ENCODE results near the gene GTF2F2. TPM values are rescaled to one million over a fixed set of nuclear protein-coding genes. Genes with fewer than 3 reads are reported as not detected.

Gene GTF2F2
- polyA plus RNA-seq, 1 donor = 19.3 TPM

GRCh38 chr13:45215392-45216077, 95.2 kb downstream of the GTF2F2 start:
- Histone ChIP-seq H3K9me3 (ENCODE audit: control insufficient read depth, low read depth, low read length) (no peaks in the 10 kb centered on the region), H3K36me3 (ENCODE audit: control insufficient read depth, insufficient read depth, low read length) (no peaks in the 10 kb centered on the region), H3K4me1 (ENCODE audit: control insufficient read depth, insufficient read depth, low read length) (no peaks in the 10 kb centered on the region), H3K27me3 (ENCODE audit: control insufficient read depth, insufficient read depth, low read length) (no peaks in the 10 kb centered on the region), H3K27ac (ENCODE audit: low read length) (no peak overlapping the region), H3K4me3 (ENCODE audit: low read length) (no peak overlapping the region)
- DNase-seq = no peak
- WGBS (ENCODE audit: insufficient coverage, low lambda C conversion rate) = no CpG with 5 or more reads among the region's 9 CpGs

GRCh38 chr13:45216193-45216592, 95.9 kb downstream of the GTF2F2 start:
- no peaks in the 10 kb centered on the region for H3K4me1 ChIP-seq (ENCODE audit: control insufficient read depth, insufficient read depth, low read length)
- no peaks in the 10 kb centered on the region for H3K36me3 ChIP-seq (ENCODE audit: control insufficient read depth, insufficient read depth, low read length)
- no peak for DNase-seq
- no peaks in the 10 kb centered on the region for H3K27me3 ChIP-seq (ENCODE audit: control insufficient read depth, insufficient read depth, low read length)
- no peak overlapping the region for H3K27ac ChIP-seq (ENCODE audit: low read length)
- 89% methylated on average over 2 of the region's 4 CpGs for WGBS (ENCODE audit: insufficient coverage, low lambda C conversion rate)
- no peak overlapping the region for H3K4me3 ChIP-seq (ENCODE audit: low read length)
- no peaks in the 10 kb centered on the region for H3K9me3 ChIP-seq (ENCODE audit: control insufficient read depth, low read depth, low read length)

- H3K27ac ChIP-seq (ENCODE audit: low read length) = peak overlapping the region; percentile 62
- no peaks in the 10 kb centered on the region for H3K9me3 ChIP-seq (ENCODE audit: control insufficient read depth, low read depth, low read length)
- H3K4me3 ChIP-seq (ENCODE audit: low read length) = no peak overlapping the region
- no peaks in the 10 kb centered on the region for H3K36me3 ChIP-seq (ENCODE audit: control insufficient read depth, insufficient read depth, low read length)
- no peaks in the 10 kb centered on the region for H3K4me1 ChIP-seq (ENCODE audit: control insufficient read depth, insufficient read depth, low read length)
- H3K27me3 ChIP-seq (ENCODE audit: control insufficient read depth, insufficient read depth, low read length) = no peaks in the 10 kb centered on the region
- 100% methylated on average over 1 of the region's 1 CpG for WGBS (ENCODE audit: insufficient coverage, low lambda C conversion rate)
- DNase-seq = no peak
Observed at GRCh38 chr13:45218689-45219088, 98.4 kb downstream of the GTF2F2 start.

GRCh38 chr13:45219123-45219891, 99.0 kb downstream of the GTF2F2 start:
- no peaks in the 10 kb centered on the region for H3K36me3 ChIP-seq (ENCODE audit: control insufficient read depth, insufficient read depth, low read length)
- peak; percentile 55 to 82 for DNase-seq

GRCh38 chr13:45219938-45220375, 99.6 kb downstream of the GTF2F2 start:
- Histone ChIP-seq H3K36me3 (ENCODE audit: control insufficient read depth, insufficient read depth, low read length) (no peaks in the 10 kb centered on the region), H3K9me3 (ENCODE audit: control insufficient read depth, low read depth, low read length) (no peaks in the 10 kb centered on the region), H3K27me3 (ENCODE audit: control insufficient read depth, insufficient read depth, low read length) (no peaks in the 10 kb centered on the region), H3K27ac (ENCODE audit: low read length) (no peak overlapping the region), H3K4me3 (ENCODE audit: low read length) (no peak overlapping the region), H3K4me1 (ENCODE audit: control insufficient read depth, insufficient read depth, low read length) (no peaks in the 10 kb centered on the region)
- WGBS (ENCODE audit: insufficient coverage, low lambda C conversion rate) = no CpG with 5 or more reads among the region's 4 CpGs
- no peak for DNase-seq

More at GRCh38 chr13:45219123-45219891, 99.0 kb downstream of the GTF2F2 start:
- peak overlapping the region; percentile 62 for H3K27ac ChIP-seq (ENCODE audit: low read length)
- no peaks in the 10 kb centered on the region for H3K9me3 ChIP-seq (ENCODE audit: control insufficient read depth, low read depth, low read length)
- WGBS (ENCODE audit: insufficient coverage, low lambda C conversion rate) = 90% methylated on average over 2 of the region's 5 CpGs
- no peaks in the 10 kb centered on the region for H3K4me1 ChIP-seq (ENCODE audit: control insufficient read depth, insufficient read depth, low read length)
- H3K27me3 ChIP-seq (ENCODE audit: control insufficient read depth, insufficient read depth, low read length) = no peaks in the 10 kb centered on the region
- H3K4me3 ChIP-seq (ENCODE audit: low read length) = no peak overlapping the region

- no peaks in the 10 kb centered on the region for H3K4me1 ChIP-seq (ENCODE audit: control insufficient read depth, insufficient read depth, low read length)
- no peaks in the 10 kb centered on the region for H3K9me3 ChIP-seq (ENCODE audit: control insufficient read depth, low read depth, low read length)
- WGBS (ENCODE audit: insufficient coverage, low lambda C conversion rate) = no CpG with 5 or more reads among the region's 4 CpGs
- no peaks in the 10 kb centered on the region for H3K36me3 ChIP-seq (ENCODE audit: control insufficient read depth, insufficient read depth, low read length)
- DNase-seq = no peak
- H3K27ac ChIP-seq (ENCODE audit: low read length) = no peak overlapping the region
- H3K27me3 ChIP-seq (ENCODE audit: control insufficient read depth, insufficient read depth, low read length) = no peaks in the 10 kb centered on the region
- H3K4me3 ChIP-seq (ENCODE audit: low read length) = no peak overlapping the region
Observed at GRCh38 chr13:45220403-45220802, 100.1 kb downstream of the GTF2F2 start.

- no peak for DNase-seq
- H3K27me3 ChIP-seq (ENCODE audit: control insufficient read depth, insufficient read depth, low read length) = no peaks in the 10 kb centered on the region
- no peaks in the 10 kb centered on the region for H3K36me3 ChIP-seq (ENCODE audit: control insufficient read depth, insufficient read depth, low read length)
- H3K9me3 ChIP-seq (ENCODE audit: control insufficient read depth, low read depth, low read length) = no peaks in the 10 kb centered on the region
- H3K4me1 ChIP-seq (ENCODE audit: control insufficient read depth, insufficient read depth, low read length) = no peaks in the 10 kb centered on the region
- H3K4me3 ChIP-seq (ENCODE audit: low read length) = no peak overlapping the region
- no CpG with 5 or more reads among the region's 3 CpGs for WGBS (ENCODE audit: insufficient coverage, low lambda C conversion rate)
- no peak overlapping the region for H3K27ac ChIP-seq (ENCODE audit: low read length)
Observed at GRCh38 chr13:45222516-45222915, 102.2 kb downstream of the GTF2F2 start.

- no peaks in the 10 kb centered on the region for H3K27me3 ChIP-seq (ENCODE audit: control insufficient read depth, insufficient read depth, low read length)
- WGBS (ENCODE audit: insufficient coverage, low lambda C conversion rate) = no CpG with 5 or more reads among the region's 1 CpG
- H3K4me3 ChIP-seq (ENCODE audit: low read length) = no peak overlapping the region
- no peak overlapping the region for H3K27ac ChIP-seq (ENCODE audit: low read length)
- no peaks in the 10 kb centered on the region for H3K36me3 ChIP-seq (ENCODE audit: control insufficient read depth, insufficient read depth, low read length)
- DNase-seq = no peak
- no peaks in the 10 kb centered on the region for H3K9me3 ChIP-seq (ENCODE audit: control insufficient read depth, low read depth, low read length)
- H3K4me1 ChIP-seq (ENCODE audit: control insufficient read depth, insufficient read depth, low read length) = no peaks in the 10 kb centered on the region
Observed at GRCh38 chr13:45222919-45223318, 102.6 kb downstream of the GTF2F2 start.

- no peak for DNase-seq
Observed at GRCh38 chr13:45224176-45224575, 103.9 kb downstream of the GTF2F2 start.

GRCh38 chr13:45225370-45225769, 105.1 kb downstream of the GTF2F2 start:
- no peak overlapping the region for H3K27ac ChIP-seq (ENCODE audit: low read length)
- no peaks in the 10 kb centered on the region for H3K9me3 ChIP-seq (ENCODE audit: control insufficient read depth, low read depth, low read length)
- H3K4me3 ChIP-seq (ENCODE audit: low read length) = no peak overlapping the region
- no CpG with 5 or more reads among the region's 4 CpGs for WGBS (ENCODE audit: insufficient coverage, low lambda C conversion rate)
- no peaks in the 10 kb centered on the region for H3K4me1 ChIP-seq (ENCODE audit: control insufficient read depth, insufficient read depth, low read length)
- no peaks in the 10 kb centered on the region for H3K36me3 ChIP-seq (ENCODE audit: control insufficient read depth, insufficient read depth, low read length)
- H3K27me3 ChIP-seq (ENCODE audit: control insufficient read depth, insufficient read depth, low read length) = no peaks in the 10 kb centered on the region
- no peak for DNase-seq

More at GRCh38 chr13:45224176-45224575, 103.9 kb downstream of the GTF2F2 start:
- no peaks in the 10 kb centered on the region for H3K9me3 ChIP-seq (ENCODE audit: control insufficient read depth, low read depth, low read length)
- no peak overlapping the region for H3K27ac ChIP-seq (ENCODE audit: low read length)
- H3K27me3 ChIP-seq (ENCODE audit: control insufficient read depth, insufficient read depth, low read length) = no peaks in the 10 kb centered on the region
- H3K36me3 ChIP-seq (ENCODE audit: control insufficient read depth, insufficient read depth, low read length) = no peaks in the 10 kb centered on the region
- H3K4me3 ChIP-seq (ENCODE audit: low read length) = no peak overlapping the region
- no peaks in the 10 kb centered on the region for H3K4me1 ChIP-seq (ENCODE audit: control insufficient read depth, insufficient read depth, low read length)

Data from large intestine (tissue), 3 donors.